Measurements from ENCODE around the gene TSEN15. TPM values are rescaled to one million over a fixed set of nuclear protein-coding genes. Genes with fewer than 3 reads are reported as not detected.

TSEN15 gene
- total and polyA plus RNA-seq, 9 of the 15 experiments (the other 6 are each of a cell fraction or from before 2014, with no cell fraction given): 25.6 to 121 (median 91.3) TPM

GRCh38 chr1:184032930-184033418 is 18.6 kb upstream of the TSEN15 start (continued):
- TF ChIP-seq CLOCK (CRISPR knock-in tag; IDR thresholded peaks at IDR 0.05; ENCODE audit: borderline replicate concordance) (no peak), TFAP4 (CRISPR knock-in tag; IDR thresholded peaks at IDR 0.05; ENCODE audit: borderline replicate concordance) (no peak), SRSF7 (optimal IDR thresholded peaks at IDR 0.05; ENCODE audit: low read depth, low read length) (no peak), PCBP2 (IDR thresholded peaks at IDR 0.05; ENCODE audit: low read depth, low read length, poor library complexity, severe bottlenecking) (no peak), TAF15 (IDR thresholded peaks at IDR 0.05; ENCODE audit: low read depth, low read length) (no peak), SMAD4 (CRISPR knock-in tag; conservative IDR thresholded peaks at IDR 0.05) (no peak), NR2F6 (CRISPR knock-in tag; IDR thresholded peaks at IDR 0.05) (no peak), SNRNP70 (optimal IDR thresholded peaks at IDR 0.05; ENCODE audit: low read depth, low read length) (no peak), MECOM (CRISPR knock-in tag; IDR thresholded peaks at IDR 0.05) (peak; percentile 57; the same call in 1 of the 2 replicates), MCM7 (IDR thresholded peaks at IDR 0.05) (no peak), ZNF583 (CRISPR knock-in tag; IDR thresholded peaks at IDR 0.05) (no peak), RFX7 (CRISPR knock-in tag; IDR thresholded peaks at IDR 0.05) (no peak), ARNT (IDR thresholded peaks at IDR 0.05) (no peak), FOXP4 (CRISPR knock-in tag; IDR thresholded peaks at IDR 0.05; ENCODE audit: borderline replicate concordance) (no peak), RUNX1 (IDR thresholded peaks at IDR 0.05; ENCODE audit: low read depth) (no peak)

All from K562 (cell line).